ENCODE results near the gene DLEC1.
"Not testable (repeated sequence)": the region's sequence is repeated elsewhere in the genome, so short reads cannot be mapped to it uniquely, and the experiment has no call there.

Gene DLEC1

GRCh38 chr3:38120693-38121450 lies 81.9 kb downstream of the DLEC1 start:
- DNase-seq (ENCODE audit: low read depth in 2 of 2): no peak

- no peak for DNase-seq (ENCODE audit: low read depth in 2 of 2)
Measured at GRCh38 chr3:38121451-38121831, 82.4 kb downstream of the DLEC1 start.

DNA sequence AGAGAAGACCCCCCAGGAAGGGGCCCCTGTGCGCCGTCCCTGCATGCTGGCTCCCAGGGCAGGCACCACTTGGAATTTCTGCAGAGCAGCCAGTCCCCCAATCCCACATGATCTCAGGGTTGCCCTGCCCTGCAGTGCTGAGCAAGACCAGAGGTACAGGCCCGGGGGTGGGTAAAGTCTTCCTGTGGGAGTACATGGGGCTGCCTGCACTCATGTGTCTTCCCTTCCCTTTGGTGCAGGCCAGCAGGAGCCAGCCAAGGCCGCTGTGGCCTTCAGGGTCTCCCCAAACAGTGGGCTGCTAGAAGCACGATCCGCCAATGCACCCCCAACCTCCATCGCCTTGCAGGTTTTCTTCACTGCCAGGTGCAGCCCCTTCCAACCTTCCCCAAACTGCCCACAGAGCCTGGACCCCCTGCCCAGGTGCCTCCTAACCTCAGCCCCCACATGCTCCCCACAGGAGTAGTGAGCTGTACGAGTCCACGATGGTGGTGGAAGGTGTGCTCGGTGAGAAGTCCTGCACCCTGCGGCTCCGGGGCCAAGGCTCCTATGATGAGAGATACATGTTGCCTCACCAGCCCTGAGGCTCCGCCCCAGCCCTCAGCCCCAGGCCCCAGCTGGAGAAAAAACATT lies 82.9 kb downstream of the DLEC1 start:
- DNase-seq (ENCODE audit: low read depth in 2 of 2): no peak

GRCh38 chr3:38122712-38123290 lies 83.8 kb downstream of the DLEC1 start:
- no peak for DNase-seq (ENCODE audit: low read depth in 2 of 2)

DNA sequence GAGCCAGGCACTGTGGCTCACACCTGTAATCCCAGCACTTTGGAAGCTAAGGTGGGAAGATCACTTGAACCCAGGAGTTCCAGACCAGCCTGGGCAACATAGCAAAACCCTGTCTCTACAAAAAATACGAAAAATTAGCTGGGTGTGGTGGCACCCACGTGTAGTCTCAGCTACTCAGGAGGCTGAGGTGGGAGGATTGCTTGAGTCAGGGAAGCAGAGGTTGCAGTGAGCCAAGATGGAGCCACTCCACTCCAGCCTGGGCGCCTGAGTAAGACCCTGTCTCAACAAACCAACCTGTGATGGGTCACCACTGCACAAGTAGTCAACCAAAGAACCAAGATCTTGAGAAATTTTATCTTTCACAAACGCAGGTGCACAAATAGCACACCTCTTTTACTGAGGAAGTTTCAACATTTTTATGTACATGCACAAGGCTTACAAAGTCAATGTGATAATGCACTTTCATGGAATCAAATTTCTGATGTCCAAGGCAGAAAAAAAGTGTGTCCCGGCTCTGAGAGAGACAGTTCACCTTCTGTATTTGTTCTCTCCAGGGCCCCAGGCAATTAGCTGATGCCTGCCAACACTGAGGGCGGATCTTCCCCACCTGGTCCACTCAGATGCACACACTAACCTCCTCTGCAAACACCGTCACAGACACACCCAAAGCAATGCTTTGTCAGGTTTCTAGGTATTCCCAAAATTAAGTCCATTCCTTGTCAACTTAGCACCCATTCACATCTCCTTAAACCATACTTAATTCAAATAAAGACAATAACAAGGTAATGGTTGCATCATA lies 85.5 kb downstream of the DLEC1 start:
- DNase-seq (ENCODE audit: low read depth in 2 of 2): no peak

GRCh38 chr3:38125305-38126120 lies 86.5 kb downstream of the DLEC1 start:
- no peak for DNase-seq (ENCODE audit: low read depth in 2 of 2)

DNA sequence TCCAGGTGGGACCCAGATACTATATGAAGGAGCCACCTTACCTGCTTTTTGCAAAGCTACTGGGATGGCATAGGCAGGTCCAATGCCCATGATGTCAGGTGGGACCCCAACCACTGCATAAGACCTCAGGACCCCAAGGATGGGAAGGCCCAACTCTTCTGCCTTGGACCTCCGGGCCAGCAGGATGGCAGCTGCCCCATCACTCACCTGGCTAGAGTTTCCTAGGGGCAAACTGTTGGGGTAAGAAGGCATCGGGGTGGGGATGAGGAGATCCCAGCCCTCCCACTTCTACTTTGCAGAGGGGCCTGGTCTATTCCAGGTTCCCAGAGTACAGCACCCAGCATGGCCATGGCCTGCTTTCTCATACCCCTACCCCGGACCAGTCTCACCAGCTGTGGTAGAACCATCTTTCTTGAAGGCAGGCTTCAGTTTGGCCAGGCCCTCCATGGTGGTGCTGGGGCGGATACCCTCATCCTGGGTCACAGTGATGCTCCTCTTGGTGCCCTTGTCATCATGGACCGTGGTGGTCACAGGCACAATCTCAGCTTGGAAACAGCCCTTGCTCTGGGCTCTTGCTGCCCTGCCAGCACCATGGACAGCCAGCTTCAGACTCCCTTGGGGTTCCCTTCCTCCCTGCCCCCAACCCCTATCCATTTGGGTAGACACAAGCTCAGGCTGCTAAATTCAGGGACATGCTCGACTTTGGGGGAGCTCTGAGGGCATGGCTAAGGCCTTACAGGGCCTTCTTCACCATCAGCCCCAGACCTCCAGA lies 87.3 kb downstream of the DLEC1 start:
- no peak for DNase-seq (ENCODE audit: low read depth in 2 of 2)

GRCh38 chr3:38127611-38128302 lies 88.7 kb downstream of the DLEC1 start:
- DNase-seq (ENCODE audit: low read depth in 2 of 2): no peak

DNA sequence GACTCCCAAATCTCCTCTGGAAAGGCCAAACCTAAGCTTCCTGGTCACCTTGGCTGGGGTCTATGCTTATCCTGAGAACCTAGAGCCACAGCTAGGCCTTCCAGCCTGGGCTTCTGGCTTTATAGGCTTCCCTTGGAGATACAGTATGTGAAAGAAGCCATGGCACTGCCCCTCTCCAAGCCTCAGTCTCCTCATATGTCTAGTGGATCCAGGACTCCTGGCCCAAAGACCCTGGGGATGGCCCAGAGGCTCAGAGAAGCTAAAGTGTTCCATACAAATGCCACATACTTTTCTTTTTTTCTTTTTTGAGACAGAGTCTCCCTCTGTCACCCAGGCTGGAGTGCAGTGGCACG lies 89.3 kb downstream of the DLEC1 start:
- DNase-seq (ENCODE audit: low read depth in 2 of 2): no peak

- no peak for DNase-seq (ENCODE audit: low read depth in 2 of 2)
Measured at GRCh38 chr3:38129058-38129457, 90.0 kb downstream of the DLEC1 start.

GRCh38 chr3:38130631-38131065 lies 91.6 kb downstream of the DLEC1 start:
- no peak for DNase-seq (ENCODE audit: low read depth in 2 of 2)

DNA sequence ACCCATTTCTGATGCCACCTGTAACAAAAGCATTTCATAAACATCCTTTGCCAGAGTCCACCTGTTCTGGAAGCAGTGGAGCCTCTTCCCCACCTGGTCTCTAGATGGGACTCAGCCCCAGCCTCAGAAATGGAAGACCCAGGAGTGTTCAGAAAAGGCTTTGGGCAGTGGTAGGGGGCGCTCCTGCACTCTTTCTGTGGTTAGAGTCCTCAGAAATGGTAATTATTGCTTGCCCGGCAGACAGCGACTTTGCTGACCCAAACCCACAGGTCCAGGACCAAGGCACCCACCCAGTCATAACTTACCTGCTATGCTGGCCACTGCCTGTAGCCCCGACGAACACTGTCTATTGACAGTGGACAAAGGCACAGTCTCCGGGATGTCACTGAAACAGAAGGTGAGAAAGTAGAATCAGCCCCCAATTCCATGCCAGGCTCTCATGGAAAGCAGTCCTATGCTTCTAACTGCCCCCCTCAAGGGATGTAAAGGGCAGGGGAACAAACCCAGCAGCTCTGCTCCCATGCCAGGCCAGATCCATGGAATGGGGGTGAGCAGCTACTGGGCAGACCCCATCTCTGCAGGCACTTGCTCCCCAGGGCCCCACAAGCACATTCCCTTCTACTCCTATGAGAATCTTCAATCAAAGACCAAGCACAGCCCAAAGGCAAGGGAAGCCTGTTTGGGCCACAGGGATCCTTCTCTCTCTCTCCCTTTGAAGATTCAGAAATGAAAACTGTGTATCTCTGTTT lies 92.8 kb downstream of the DLEC1 start:
- no peak for DNase-seq (ENCODE audit: low read depth in 2 of 2)

GRCh38 chr3:38133209-38133556 lies 94.2 kb downstream of the DLEC1 start:
- no peak for DNase-seq (ENCODE audit: low read depth in 2 of 2)

DNA sequence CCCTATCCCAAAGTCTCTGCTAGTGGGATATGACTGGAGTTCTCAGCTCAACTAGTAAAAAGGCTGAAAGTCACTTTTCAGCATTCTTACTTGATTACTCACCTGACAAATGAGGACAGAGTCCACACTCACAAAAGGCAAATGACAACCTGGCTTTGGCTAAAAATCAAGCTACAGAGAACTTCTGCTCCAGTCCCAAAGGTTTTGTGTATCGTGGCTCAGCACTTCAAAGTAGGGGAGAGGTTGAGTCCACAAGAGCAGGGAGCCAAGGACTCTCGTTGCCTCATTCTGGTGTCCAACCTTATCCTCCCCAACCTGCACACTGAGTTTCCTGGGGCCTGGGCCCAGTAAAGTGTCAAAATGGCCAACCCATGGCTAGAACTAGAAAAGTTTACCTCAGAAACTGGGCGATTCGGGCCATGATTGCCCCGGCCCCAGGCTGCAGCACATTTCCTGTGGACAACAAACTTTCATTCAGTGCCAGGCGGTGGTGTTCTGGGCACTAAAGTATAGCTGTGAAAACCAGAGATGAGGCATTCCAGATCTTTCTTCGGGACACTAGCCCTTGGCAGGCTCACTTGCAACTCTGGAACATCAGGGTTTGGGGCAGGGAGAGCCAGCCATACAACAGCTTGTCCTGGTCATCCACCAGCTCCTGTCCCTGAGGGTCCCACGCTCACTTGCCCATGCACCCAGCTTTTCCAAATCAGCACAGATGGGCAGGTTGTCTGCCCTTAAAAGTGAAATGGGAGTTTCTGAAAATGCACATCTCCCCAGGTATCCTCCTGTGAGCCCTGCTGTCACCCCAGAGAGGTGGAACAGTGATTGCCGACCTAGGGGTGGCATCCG lies 94.8 kb downstream of the DLEC1 start:
- no peak for DNase-seq (ENCODE audit: low read depth in 2 of 2)

- not testable (repeated sequence) for DNase-seq (ENCODE audit: low read depth in 2 of 2)
Measured at GRCh38 chr3:38134517-38135143, 95.6 kb downstream of the DLEC1 start.

GRCh38 chr3:38135621-38136277 lies 96.7 kb downstream of the DLEC1 start:
- DNase-seq (ENCODE audit: low read depth in 2 of 2): not testable (repeated sequence)

DNA sequence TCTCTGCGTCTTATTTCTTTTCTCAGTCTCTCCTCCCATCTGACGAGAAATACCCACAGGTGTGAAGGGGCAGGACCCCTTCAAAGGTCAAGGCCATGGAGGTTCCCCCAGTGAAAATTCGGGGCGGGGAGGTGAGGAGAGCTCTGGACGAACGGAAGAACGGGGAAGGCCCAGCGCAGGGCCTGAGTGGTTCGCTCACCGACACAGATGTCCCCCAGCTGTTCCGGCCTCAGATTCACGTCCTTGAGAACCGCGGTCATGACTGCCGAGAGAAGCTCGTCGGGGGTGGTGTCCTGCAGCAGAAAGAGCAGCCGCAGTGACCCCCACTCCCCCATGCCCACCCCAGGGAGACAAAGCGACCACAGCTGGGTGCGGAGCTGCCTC lies 97.4 kb downstream of the DLEC1 start:
- no peak for DNase-seq (ENCODE audit: low read depth in 2 of 2)
